Neuron (in vitro differentiated cells): ENCODE results near the gene SLC23A2.

Experiments used
- H2AFZ ChIP-seq: one replicate; pipeline ENCODE4 v1.6.1; 2013; ENCODE audit warnings: low read depth, mild to moderate bottlenecking, inconsistent platforms, low read length, moderate library complexity
- H3K27me3 ChIP-seq: one replicate; pipeline ENCODE4 v1.6.1; 2013; ENCODE audit warnings: low read length; ENCODE audit not compliant: insufficient read depth
- H3K36me3 ChIP-seq: one replicate; pipeline ENCODE4 v1.6.1; 2013; ENCODE audit warnings: low read length; ENCODE audit not compliant: insufficient read depth
- H3K4me1 ChIP-seq: one replicate; pipeline ENCODE4 v1.6.1; 2013; ENCODE audit warnings: low read length; ENCODE audit not compliant: insufficient read depth
- H3K4me3 ChIP-seq: 2 replicates; pipeline ENCODE4 v1.5.1; 2013; ENCODE audit warnings: mild to moderate bottlenecking, low read length, moderate library complexity
- H3K9me3 ChIP-seq: one replicate; pipeline ENCODE4 v1.6.1; 2013; ENCODE audit warnings: low read length

Gene SLC23A2

GRCh38 chr20:4951299-4951698 is 50.0 kb downstream of the SLC23A2 start:
- Histone ChIP-seq H3K9me3 (no peaks in the 10 kb centered on the region), H3K4me1 (peaks cover 8% of the 10 kb centered on the region), H3K27me3 (no peaks in the 10 kb centered on the region), H2AFZ (no peak overlapping the region), H3K4me3 (no peak overlapping the region), H3K36me3 (no peaks in the 10 kb centered on the region)

GRCh38 chr20:4950841-4951240 is 50.5 kb downstream of the SLC23A2 start:
- H3K9me3 ChIP-seq = no peaks in the 10 kb centered on the region
- no peaks in the 10 kb centered on the region for H3K27me3 ChIP-seq
- H3K4me1 ChIP-seq = peaks cover 8% of the 10 kb centered on the region
- no peak overlapping the region for H2AFZ ChIP-seq
- H3K4me3 ChIP-seq = no peak overlapping the region
- no peaks in the 10 kb centered on the region for H3K36me3 ChIP-seq

GRCh38 chr20:4950437-4950836 is 50.9 kb downstream of the SLC23A2 start:
- H3K4me1 ChIP-seq = peaks cover 8% of the 10 kb centered on the region
- no peaks in the 10 kb centered on the region for H3K9me3 ChIP-seq
- no peaks in the 10 kb centered on the region for H3K27me3 ChIP-seq
- no peak overlapping the region for H3K4me3 ChIP-seq
- H3K36me3 ChIP-seq = no peaks in the 10 kb centered on the region
- no peak overlapping the region for H2AFZ ChIP-seq

GRCh38 chr20:4949833-4950178 is 51.5 kb downstream of the SLC23A2 start:
- H3K27me3 ChIP-seq = no peaks in the 10 kb centered on the region
- no peaks in the 10 kb centered on the region for H3K9me3 ChIP-seq
- no peaks in the 10 kb centered on the region for H3K36me3 ChIP-seq
- no peak overlapping the region for H2AFZ ChIP-seq
- H3K4me1 ChIP-seq = peaks cover 8% of the 10 kb centered on the region
- H3K4me3 ChIP-seq = no peak overlapping the region

GRCh38 chr20:4947817-4948559 is 53.3 kb downstream of the SLC23A2 start:
- Histone ChIP-seq H3K4me3 (no peak overlapping the region), H3K9me3 (no peaks in the 10 kb centered on the region), H2AFZ (no peak overlapping the region), H3K4me1 (peaks cover 8% of the 10 kb centered on the region), H3K36me3 (no peaks in the 10 kb centered on the region), H3K27me3 (no peaks in the 10 kb centered on the region)

- no peaks in the 10 kb centered on the region for H3K9me3 ChIP-seq
- H2AFZ ChIP-seq = no peak overlapping the region
- no peaks in the 10 kb centered on the region for H3K27me3 ChIP-seq
- no peaks in the 10 kb centered on the region for H3K36me3 ChIP-seq
- peaks cover 8% of the 10 kb centered on the region for H3K4me1 ChIP-seq
- H3K4me3 ChIP-seq = no peak overlapping the region
Measured at GRCh38 chr20:4946986-4947385, 54.3 kb downstream of the SLC23A2 start.

GRCh38 chr20:4946585-4946984 is 54.7 kb downstream of the SLC23A2 start:
- Histone ChIP-seq H2AFZ (no peak overlapping the region), H3K36me3 (no peaks in the 10 kb centered on the region), H3K27me3 (no peaks in the 10 kb centered on the region), H3K4me3 (no peak overlapping the region), H3K9me3 (no peaks in the 10 kb centered on the region), H3K4me1 (peaks cover 8% of the 10 kb centered on the region)

- H3K4me1 ChIP-seq = peaks cover 8% of the 10 kb centered on the region
- H3K27me3 ChIP-seq = no peaks in the 10 kb centered on the region
- no peak overlapping the region for H2AFZ ChIP-seq
- no peak overlapping the region for H3K4me3 ChIP-seq
- no peaks in the 10 kb centered on the region for H3K36me3 ChIP-seq
- H3K9me3 ChIP-seq = no peaks in the 10 kb centered on the region
Measured at GRCh38 chr20:4944518-4945313, 56.6 kb downstream of the SLC23A2 start.

GRCh38 chr20:4942331-4942730 is 59.0 kb downstream of the SLC23A2 start:
- Histone ChIP-seq H3K4me1 (peaks cover 5% of the 10 kb centered on the region), H3K4me3 (no peak overlapping the region), H2AFZ (no peak overlapping the region)

GRCh38 chr20:4937407-4938319 is 63.6 kb downstream of the SLC23A2 start:
- Histone ChIP-seq H3K4me1 (no peaks in the 10 kb centered on the region), H3K36me3 (no peaks in the 10 kb centered on the region)

More at GRCh38 chr20:4942331-4942730, 59.0 kb downstream of the SLC23A2 start:
- Histone ChIP-seq H3K9me3 (no peaks in the 10 kb centered on the region), H3K36me3 (no peaks in the 10 kb centered on the region), H3K27me3 (no peaks in the 10 kb centered on the region)

GRCh38 chr20:4936851-4937406 is 64.4 kb downstream of the SLC23A2 start:
- H3K9me3 ChIP-seq = no peaks in the 10 kb centered on the region
- H3K4me1 ChIP-seq = no peaks in the 10 kb centered on the region
- no peak overlapping the region for H3K4me3 ChIP-seq
- H2AFZ ChIP-seq = no peak overlapping the region
- H3K36me3 ChIP-seq = peaks cover 2% of the 10 kb centered on the region
- H3K27me3 ChIP-seq = no peaks in the 10 kb centered on the region

More at GRCh38 chr20:4937407-4938319, 63.6 kb downstream of the SLC23A2 start:
- no peaks in the 10 kb centered on the region for H3K27me3 ChIP-seq
- H3K9me3 ChIP-seq = no peaks in the 10 kb centered on the region
- no peak overlapping the region for H3K4me3 ChIP-seq
- H2AFZ ChIP-seq = no peak overlapping the region

GRCh38 chr20:4936392-4936850 is 64.9 kb downstream of the SLC23A2 start:
- peaks cover 4% of the 10 kb centered on the region for H3K36me3 ChIP-seq
- no peaks in the 10 kb centered on the region for H3K27me3 ChIP-seq
- no peak overlapping the region for H2AFZ ChIP-seq
- H3K4me3 ChIP-seq = no peak overlapping the region
- no peaks in the 10 kb centered on the region for H3K4me1 ChIP-seq
- H3K9me3 ChIP-seq = no peaks in the 10 kb centered on the region
